ENCODE measurements around the gene MRPL46.
"Not testable (repeated sequence)": the region's sequence is repeated elsewhere in the genome, so short reads cannot be mapped to it uniquely, and the experiment has no call there.

MRPL46 gene

DNA sequence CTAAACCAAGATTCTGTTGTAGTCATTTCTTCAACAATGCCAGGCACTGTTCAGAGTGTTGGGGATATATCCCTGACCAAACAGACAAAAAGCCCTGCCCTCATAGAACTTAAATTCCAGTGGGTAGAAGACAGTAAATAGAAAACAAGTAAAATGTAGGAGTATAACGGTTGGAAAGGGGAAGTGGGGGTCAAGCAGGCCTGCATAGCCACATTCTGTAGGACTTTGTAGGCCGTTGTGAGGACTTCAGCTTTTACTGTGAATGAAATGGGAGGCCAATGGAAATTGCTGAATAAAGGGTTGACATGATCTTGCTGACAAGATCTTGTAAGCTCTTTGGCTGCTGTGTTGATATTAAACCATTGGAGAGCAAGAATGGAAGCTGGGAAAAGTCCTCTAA, 2.1 kb upstream of the MRPL46 start:
- Histone ChIP-seq H3K36me3 (ENCODE audit: low read length) (peaks cover 4% of the 10 kb centered on the region; the same call in 1 of the 2 replicates), H3K9ac (ENCODE audit: low read length) (no peak overlapping the region), H3F3A (ENCODE audit: insufficient read depth) (no peaks in the 10 kb centered on the region), H3K27me3 (ENCODE audit: low read length) (no peaks in the 10 kb centered on the region), H3K9me3 (ENCODE audit: insufficient read depth, low read length) (no peaks in the 10 kb centered on the region), H3K9me2 (replicated peaks; ENCODE audit: insufficient read depth, low read length) (no peaks in the 10 kb centered on the region), H2AFZ (ENCODE audit: low read depth, low read length, severe bottlenecking) (no peak overlapping the region), H3K4me3 (ENCODE audit: insufficient read depth, low read length, poor library complexity, severe bottlenecking) (no peak overlapping the region), H3K27ac (ENCODE audit: low read depth, low read length) (no peak overlapping the region), H3K79me2 (ENCODE audit: insufficient read depth, low read length) (peaks cover 42% of the 10 kb centered on the region), H4K20me1 (ENCODE audit: low read depth, low read length) (no peaks in the 10 kb centered on the region), H3K4me2 (ENCODE audit: low read depth, low read length, poor library complexity, severe bottlenecking) (no peak overlapping the region)
- TF ChIP-seq, protein P1, sequence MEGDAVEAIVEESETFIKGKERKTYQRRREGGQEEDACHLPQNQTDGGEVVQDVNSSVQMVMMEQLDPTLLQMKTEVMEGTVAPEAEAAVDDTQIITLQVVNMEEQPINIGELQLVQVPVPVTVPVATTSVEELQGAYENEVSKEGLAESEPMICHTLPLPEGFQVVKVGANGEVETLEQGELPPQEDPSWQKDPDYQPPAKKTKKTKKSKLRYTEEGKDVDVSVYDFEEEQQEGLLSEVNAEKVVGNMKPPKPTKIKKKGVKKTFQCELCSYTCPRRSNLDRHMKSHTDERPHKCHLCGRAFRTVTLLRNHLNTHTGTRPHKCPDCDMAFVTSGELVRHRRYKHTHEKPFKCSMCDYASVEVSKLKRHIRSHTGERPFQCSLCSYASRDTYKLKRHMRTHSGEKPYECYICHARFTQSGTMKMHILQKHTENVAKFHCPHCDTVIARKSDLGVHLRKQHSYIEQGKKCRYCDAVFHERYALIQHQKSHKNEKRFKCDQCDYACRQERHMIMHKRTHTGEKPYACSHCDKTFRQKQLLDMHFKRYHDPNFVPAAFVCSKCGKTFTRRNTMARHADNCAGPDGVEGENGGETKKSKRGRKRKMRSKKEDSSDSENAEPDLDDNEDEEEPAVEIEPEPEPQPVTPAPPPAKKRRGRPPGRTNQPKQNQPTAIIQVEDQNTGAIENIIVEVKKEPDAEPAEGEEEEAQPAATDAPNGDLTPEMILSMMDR (IDR thresholded peaks at IDR 0.05; ENCODE audit: insufficient read depth, low read length, poor library complexity, severe bottlenecking) = no peak
- no peak for TF ChIP-seq EZH2phosphoT487 (conservative IDR thresholded peaks at IDR 0.05; ENCODE audit: low read length)

DNA sequence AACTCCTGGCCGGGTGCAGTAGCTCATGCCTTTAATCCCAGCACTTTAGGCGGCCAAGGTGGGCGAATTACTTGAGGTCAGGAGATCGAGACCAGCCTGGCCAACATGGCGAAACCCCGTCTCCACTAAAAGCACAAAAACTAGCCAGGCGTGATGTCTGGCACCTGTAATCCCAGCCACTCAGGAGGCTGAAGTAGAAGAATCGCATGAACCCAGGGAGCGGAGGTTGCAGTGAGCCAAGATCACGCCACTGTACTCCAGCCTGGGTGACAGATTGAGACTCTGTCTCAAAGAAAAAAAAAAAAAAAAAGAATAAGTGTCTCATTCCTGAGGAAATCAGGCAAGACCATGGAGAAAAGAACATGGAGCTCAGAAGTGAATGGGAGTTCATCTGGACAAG, 1.5 kb upstream of the MRPL46 start:
- not testable (repeated sequence) for H3K9me3 ChIP-seq (ENCODE audit: insufficient read depth, low read length); H4K20me1 ChIP-seq (ENCODE audit: low read depth, low read length); H3K27me3 ChIP-seq (ENCODE audit: low read length); H3K9me2 ChIP-seq (replicated peaks; ENCODE audit: insufficient read depth, low read length); H3K36me3 ChIP-seq (ENCODE audit: low read length); H3F3A ChIP-seq (ENCODE audit: insufficient read depth); H3K9ac ChIP-seq (ENCODE audit: low read length); H3K27ac ChIP-seq (ENCODE audit: low read depth, low read length); H2AFZ ChIP-seq (ENCODE audit: low read depth, low read length, severe bottlenecking)
- peaks cover 42% of the 10 kb centered on the region for H3K79me2 ChIP-seq (ENCODE audit: insufficient read depth, low read length)
- peak overlapping the region; percentile 84 for H3K4me3 ChIP-seq (ENCODE audit: insufficient read depth, low read length, poor library complexity, severe bottlenecking)
- peak overlapping the region; percentile 96 for H3K4me2 ChIP-seq (ENCODE audit: low read depth, low read length, poor library complexity, severe bottlenecking)

GRCh38 chr15:88467935-88468528, 844 bp upstream of the MRPL46 start:
- no peaks in the 10 kb centered on the region for H3K9me2 ChIP-seq (replicated peaks; ENCODE audit: insufficient read depth, low read length)
- H3K9ac ChIP-seq (ENCODE audit: low read length) = peak overlapping the region; percentile 83
- peaks cover 4% of the 10 kb centered on the region; the same call in 1 of the 2 replicates for H3K36me3 ChIP-seq (ENCODE audit: low read length)
- H3K27ac ChIP-seq (ENCODE audit: low read depth, low read length) = peak overlapping the region; percentile 72
- H3K4me3 ChIP-seq (ENCODE audit: insufficient read depth, low read length, poor library complexity, severe bottlenecking) = peak overlapping the region; percentile 84
- no peaks in the 10 kb centered on the region for H3K9me3 ChIP-seq (ENCODE audit: insufficient read depth, low read length)
- H2AFZ ChIP-seq (ENCODE audit: low read depth, low read length, severe bottlenecking) = peak overlapping the region; percentile 57
- no peak for TF ChIP-seq EZH2phosphoT487 (conservative IDR thresholded peaks at IDR 0.05; ENCODE audit: low read length)
- TF ChIP-seq, protein P1 (IDR thresholded peaks at IDR 0.05; ENCODE audit: insufficient read depth, low read length, poor library complexity, severe bottlenecking) = peak; percentile 14
- no peaks in the 10 kb centered on the region for H3K27me3 ChIP-seq (ENCODE audit: low read length)
- peak overlapping the region; percentile 96 for H3K4me2 ChIP-seq (ENCODE audit: low read depth, low read length, poor library complexity, severe bottlenecking)
- H3F3A ChIP-seq (ENCODE audit: insufficient read depth) = no peaks in the 10 kb centered on the region
- H3K79me2 ChIP-seq (ENCODE audit: insufficient read depth, low read length) = peaks cover 42% of the 10 kb centered on the region
- H4K20me1 ChIP-seq (ENCODE audit: low read depth, low read length) = no peaks in the 10 kb centered on the region

DNA sequence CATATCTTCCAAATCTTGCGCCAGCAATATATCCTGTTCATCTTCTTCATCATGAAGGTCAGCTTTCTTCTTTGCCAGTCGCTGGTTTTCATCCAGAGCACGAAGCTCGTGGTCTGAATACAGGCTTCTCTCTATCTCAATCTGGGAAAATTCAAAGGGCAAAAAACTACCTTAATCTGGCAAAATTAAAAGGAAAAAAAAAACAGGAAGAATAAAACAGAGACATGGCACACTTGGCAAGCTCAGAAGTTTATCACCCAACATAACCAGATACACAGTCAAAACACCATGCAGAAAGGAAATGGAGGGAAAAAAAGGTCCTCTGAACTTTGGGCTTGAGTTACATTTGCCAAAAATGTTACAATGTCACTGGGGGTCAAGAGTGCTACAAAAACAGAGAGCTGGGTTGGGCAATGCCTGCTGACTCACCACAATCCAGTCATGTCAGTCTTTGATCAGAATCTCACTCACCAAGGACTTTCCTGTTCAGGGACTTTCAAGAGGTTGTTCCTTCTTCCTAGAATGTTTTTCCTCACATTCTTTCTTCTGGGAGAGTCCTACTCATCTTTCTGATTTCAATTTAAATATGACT, 1.5 kb downstream of the MRPL46 start:
- Histone ChIP-seq H3K4me2 (ENCODE audit: low read depth, low read length, poor library complexity, severe bottlenecking) (peak overlapping the region; percentile 96), H4K20me1 (ENCODE audit: low read depth, low read length) (no peaks in the 10 kb centered on the region), H3K9ac (ENCODE audit: low read length) (peak overlapping the region; percentile 83; the same call in 1 of the 2 replicates), H3K36me3 (ENCODE audit: low read length) (peaks cover 17% of the 10 kb centered on the region), H3K4me3 (ENCODE audit: insufficient read depth, low read length, poor library complexity, severe bottlenecking) (peak overlapping the region; percentile 84), H3K9me3 (ENCODE audit: insufficient read depth, low read length) (no peaks in the 10 kb centered on the region), H3K9me2 (replicated peaks; ENCODE audit: insufficient read depth, low read length) (no peaks in the 10 kb centered on the region), H3F3A (ENCODE audit: insufficient read depth) (peaks cover 3% of the 10 kb centered on the region; the same call in 1 of the 2 replicates), H3K27me3 (ENCODE audit: low read length) (no peaks in the 10 kb centered on the region), H2AFZ (ENCODE audit: low read depth, low read length, severe bottlenecking) (no peak overlapping the region), H3K79me2 (ENCODE audit: insufficient read depth, low read length) (peaks cover 42% of the 10 kb centered on the region), H3K27ac (ENCODE audit: low read depth, low read length) (no peak overlapping the region)
- TF ChIP-seq, protein P1 (IDR thresholded peaks at IDR 0.05; ENCODE audit: insufficient read depth, low read length, poor library complexity, severe bottlenecking) = no peak
- no peak for TF ChIP-seq EZH2phosphoT487 (conservative IDR thresholded peaks at IDR 0.05; ENCODE audit: low read length)
